Activated naive CD4-positive, alpha-beta T cell treated with anti-CD3 and anti-CD28 coated beads, Interleukin-2, amount 50 U/mL, for 72 hours (primary cell): ENCODE data around the gene INHBC. TPM values are rescaled to one million over a fixed set of nuclear protein-coding genes. Genes with fewer than 3 reads are reported as not detected.
"Not testable (repeated sequence)": the region's sequence is repeated elsewhere in the genome, so short reads cannot be mapped to it uniquely, and the experiment has no call there.

ENCODE experiments used
- ATAC-seq, 2 donors: fragments of 150-1000 bp; cut with Tn5 transposase; 2 replicates each; pipeline ENCODE4 v1.10.0; 2021; ENCODE audit warnings: mild to moderate bottlenecking in 2 of 2, moderate library complexity in 2 of 2
- DNase-seq, 2 donors: peaks; one replicate each; pipeline ENCODE4 v3.0.0; 2021 to 2022; ENCODE audit warnings: low spot score in 2 of 2
- H3K27ac Mint-ChIP-seq, 2 donors: one replicate each; pipeline ENCODE4 v1.8.0; 2022; ENCODE audit warnings: mild to moderate bottlenecking in 2 of 2, mixed read lengths in 2 of 2
- H3K36me3 Mint-ChIP-seq, 2 donors: one replicate each; pipeline ENCODE4 v1.8.0; 2022; ENCODE audit warnings: mixed read lengths in 2 of 2
- H3K9me3 Mint-ChIP-seq, 2 donors: one replicate each; pipeline ENCODE4 v1.8.0; 2022; ENCODE audit warnings: mixed read lengths in 2 of 2
- total RNA-seq, 2 donors: library from RNA; stranded (reverse); gene quantifications; one replicate each; pipeline ENCODE4 v1.2.3, GENCODE V29; 2022

INHBC gene
- total RNA-seq, 2 donors from 2014 or later: not detected

- no peak for DNase-seq
- H3K27ac Mint-ChIP-seq: no peak overlapping the region
- no peak for ATAC-seq
- H3K36me3 Mint-ChIP-seq: no peaks in the 10 kb centered on the region
- no peaks in the 10 kb centered on the region for H3K9me3 Mint-ChIP-seq
Observed at GRCh38 chr12:57416039-57416996, 18.3 kb upstream of the INHBC start.

- Mint-ChIP-seq H3K36me3 (peaks cover 0 to 4% of the 10 kb centered on the region in 2 donors), H3K27ac (peak overlapping the region in 1 of 2 donors; percentile 7), H3K9me3 (no peaks in the 10 kb centered on the region)
- no peak for DNase-seq
- ATAC-seq: no peak
Observed at GRCh38 chr12:57418255-57418654, 16.3 kb upstream of the INHBC start.

GRCh38 chr12:57419495-57419894, 15.1 kb upstream of the INHBC start:
- Mint-ChIP-seq H3K9me3 (no peaks in the 10 kb centered on the region), H3K36me3 (peaks cover 4 to 8% of the 10 kb centered on the region in 2 donors), H3K27ac (no peak overlapping the region)
- DNase-seq: no peak
- no peak for ATAC-seq

- DNase-seq (no peak), ATAC-seq (no peak)
- H3K27ac Mint-ChIP-seq: no peak overlapping the region
Observed at GRCh38 chr12:57420482-57420881, 14.1 kb upstream of the INHBC start.

GRCh38 chr12:57426948-57427347, 7.6 kb upstream of the INHBC start:
- ATAC-seq, H3K27ac Mint-ChIP-seq, DNase-seq: not testable (repeated sequence)

More at GRCh38 chr12:57420482-57420881, 14.1 kb upstream of the INHBC start:
- Mint-ChIP-seq H3K9me3 (no peaks in the 10 kb centered on the region), H3K36me3 (peaks cover 9 to 10% of the 10 kb centered on the region in 2 donors)

GRCh38 chr12:57428965-57429364, 5.6 kb upstream of the INHBC start:
- peak overlapping the region; percentile 83 to 99 for H3K27ac Mint-ChIP-seq
- DNase-seq (no peak), ATAC-seq (no peak)
- H3K9me3 Mint-ChIP-seq: no peaks in the 10 kb centered on the region
- peaks cover 19 to 20% of the 10 kb centered on the region in 2 donors for H3K36me3 Mint-ChIP-seq

More at GRCh38 chr12:57426948-57427347, 7.6 kb upstream of the INHBC start:
- H3K9me3 Mint-ChIP-seq: not testable (repeated sequence)
- H3K36me3 Mint-ChIP-seq: peaks cover 20 to 23% of the 10 kb centered on the region in 2 donors

- ATAC-seq: no peak
- Mint-ChIP-seq H3K27ac (peak overlapping the region; percentile 99), H3K36me3 (peaks cover 14% of the 10 kb centered on the region in 2 donors), H3K9me3 (no peaks in the 10 kb centered on the region)
- DNase-seq: peak in 1 of 2 donors; percentile 52
Observed at GRCh38 chr12:57429473-57430111, 5.0 kb upstream of the INHBC start.

- Mint-ChIP-seq H3K36me3 (peaks cover 12 to 13% of the 10 kb centered on the region in 2 donors), H3K9me3 (no peaks in the 10 kb centered on the region), H3K27ac (peak overlapping the region; percentile 99)
- DNase-seq (peak in 1 of 2 donors; percentile 56), ATAC-seq (peak; percentile 71 to 74)
Observed at GRCh38 chr12:57430112-57430930, 4.3 kb upstream of the INHBC start.

GRCh38 chr12:57430931-57431566, 3.5 kb upstream of the INHBC start, which contains the start of gene R3HDM2:
TSS of gene R3HDM2 (minus strand) at chr12:57431043. CDS start at chr12:57310428, 120,615 bp downstream.
- DNase-seq: peak; percentile 90 to 95
- Mint-ChIP-seq H3K36me3 (peaks cover 7 to 13% of the 10 kb centered on the region in 2 donors), H3K9me3 (no peaks in the 10 kb centered on the region), H3K27ac (peak within 1 kb of the TSS; percentile 99)
- ATAC-seq: peak; percentile 98 to 99

GRCh38 chr12:57431654-57432188, 2.9 kb upstream of the INHBC start:
- Mint-ChIP-seq H3K36me3 (peaks cover 7 to 13% of the 10 kb centered on the region in 2 donors), H3K9me3 (no peaks in the 10 kb centered on the region), H3K27ac (peak overlapping the region; percentile 99)
- DNase-seq (no peak), ATAC-seq (no peak)

- no peaks in the 10 kb centered on the region for H3K9me3 Mint-ChIP-seq
- H3K27ac Mint-ChIP-seq: no peak overlapping the region
- DNase-seq (no peak), ATAC-seq (no peak)
- H3K36me3 Mint-ChIP-seq: peaks cover 7 to 13% of the 10 kb centered on the region in 2 donors
Observed at GRCh38 chr12:57433370-57433769, 1.2 kb upstream of the INHBC start.

GRCh38 chr12:57435293-57435692, 709 bp downstream of the INHBC start:
- Mint-ChIP-seq H3K36me3 (peaks cover 1 to 7% of the 10 kb centered on the region in 2 donors), H3K9me3 (no peaks in the 10 kb centered on the region), H3K27ac (peak overlapping the region; percentile 46 to 79)
- DNase-seq: peak in 1 of 2 donors; percentile 47
- ATAC-seq: no peak

- ATAC-seq (no peak), DNase-seq (no peak)
- no peak overlapping the region for H3K27ac Mint-ChIP-seq
- peaks cover 7 to 8% of the 10 kb centered on the region in 2 donors for H3K36me3 Mint-ChIP-seq
- peaks cover 0 to 7% of the 10 kb centered on the region in 2 donors for H3K9me3 Mint-ChIP-seq
Observed at GRCh38 chr12:57438400-57438799, 3.8 kb downstream of the INHBC start.

GRCh38 chr12:57439762-57440266, 5.2 kb downstream of the INHBC start:
- Mint-ChIP-seq H3K36me3 (peaks cover 7 to 8% of the 10 kb centered on the region in 2 donors), H3K9me3 (peaks cover 0 to 7% of the 10 kb centered on the region in 2 donors), H3K27ac (no peak overlapping the region)
- no peak for DNase-seq
- ATAC-seq: no peak

- DNase-seq, ATAC-seq, H3K27ac Mint-ChIP-seq, H3K36me3 Mint-ChIP-seq, H3K9me3 Mint-ChIP-seq: not testable (repeated sequence)
Observed at GRCh38 chr12:57441393-57441792, 6.8 kb downstream of the INHBC start.
